Measurements from ENCODE around the gene PLS3. TPM values are rescaled to one million over a fixed set of nuclear protein-coding genes. Genes with fewer than 3 reads are reported as not detected.

Gene PLS3
- total RNA-seq, 1 donor from 2014 or later = 285 TPM

DNA sequence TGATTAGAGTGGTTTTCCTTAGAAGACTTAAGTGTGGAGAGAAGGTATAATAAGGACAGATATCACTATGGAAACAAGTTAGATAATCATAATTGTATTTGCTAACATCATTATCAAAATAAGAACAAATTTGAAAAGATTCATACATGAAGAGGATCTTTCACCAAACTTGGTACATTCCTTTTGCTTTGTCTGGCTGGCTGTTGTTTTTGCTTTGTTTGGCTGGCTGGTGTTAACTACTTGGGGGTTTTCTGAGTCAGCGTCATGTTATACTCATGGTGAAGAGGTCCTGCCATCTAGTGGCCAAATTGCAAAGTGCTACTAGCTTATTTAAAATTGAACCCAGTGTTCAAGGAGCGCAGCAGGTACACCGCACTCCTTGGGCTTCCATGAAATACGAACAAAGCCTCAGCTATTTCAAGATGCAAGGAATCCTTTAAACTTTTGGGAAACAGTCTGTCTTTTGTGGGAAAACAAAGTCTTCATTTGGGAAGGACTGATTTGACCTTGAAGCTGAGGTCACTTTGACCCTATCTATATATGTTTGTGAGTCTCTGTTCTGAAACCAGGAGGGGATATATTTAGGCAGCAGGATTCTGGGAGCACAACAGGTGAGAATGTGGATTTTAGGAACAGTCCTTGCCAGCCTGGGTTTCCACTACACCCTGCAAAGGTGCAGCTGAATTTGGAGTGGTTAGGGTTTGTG is 129.7 kb downstream of the PLS3 start:
- peak; percentile 84 for DNase-seq (ENCODE audit: low read depth)

- no peak for DNase-seq (ENCODE audit: low read depth)
Measured at GRCh38 chrX:115693476-115693875, 132.5 kb downstream of the PLS3 start.

GRCh38 chrX:115694028-115694427 is 133.1 kb downstream of the PLS3 start:
- no peak for DNase-seq (ENCODE audit: low read depth)

- DNase-seq (ENCODE audit: low read depth) = no peak
Measured at GRCh38 chrX:115696039-115696438, 135.1 kb downstream of the PLS3 start.

DNA sequence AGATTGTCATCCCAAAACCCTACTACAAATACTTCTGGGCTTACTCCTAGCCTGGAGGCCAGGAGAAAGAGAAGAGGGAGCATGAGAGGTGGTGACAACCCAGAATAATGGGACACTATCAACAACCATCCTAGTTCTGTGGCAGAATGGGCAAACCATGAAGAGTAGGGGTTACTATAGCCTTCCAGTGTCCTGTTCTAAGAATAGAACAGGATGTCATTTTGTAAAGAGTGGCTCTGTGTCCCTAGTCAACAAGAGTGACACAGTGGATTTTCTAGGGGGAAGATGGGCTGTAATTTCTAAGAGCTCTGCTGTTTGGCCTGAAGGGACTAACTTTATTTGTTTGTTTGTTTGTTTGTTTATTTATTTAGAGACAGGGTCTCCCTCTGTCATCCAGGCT is 136.0 kb downstream of the PLS3 start:
- no peak for DNase-seq (ENCODE audit: low read depth)

GRCh38 chrX:115697806-115698205 is 136.8 kb downstream of the PLS3 start:
- no peak for DNase-seq (ENCODE audit: low read depth)
